HG03457 (cell line): ENCODE measurements around the gene PDIA6.
"Not testable (repeated sequence)": the region's sequence is repeated elsewhere in the genome, so short reads cannot be mapped to it uniquely, and the experiment has no call there.

Source experiments
- ATAC-seq: cut with Tn5 transposase; IDR thresholded peaks from one replicate; pipeline ENCODE4 v1.9.1; 2021; ENCODE audit warnings: moderate number of reproducible peaks; ENCODE audit not compliant: unreplicated experiment

PDIA6 gene

DNA sequence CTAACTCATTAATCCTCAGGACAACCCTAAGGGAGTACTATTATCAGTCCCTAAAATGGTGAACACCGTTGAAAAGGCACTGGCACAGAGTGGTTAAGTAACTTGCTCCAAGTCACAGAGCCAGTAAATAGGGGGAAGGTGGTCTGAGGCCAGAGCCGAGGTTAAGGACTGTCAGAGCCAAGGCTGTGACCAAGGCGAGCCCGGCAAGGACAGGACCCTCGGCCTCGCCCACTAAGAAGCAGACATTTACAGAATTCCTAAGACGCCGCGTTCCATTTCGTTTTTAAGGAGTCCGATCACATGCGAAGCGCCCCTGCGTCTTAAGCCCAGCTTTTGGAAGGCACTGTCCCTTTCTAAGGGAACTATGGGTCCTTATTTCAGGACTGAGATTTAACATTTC, 1.1 kb downstream of the PDIA6 start:
- no peak for ATAC-seq

- ATAC-seq, result peak; percentile 37
Measured at GRCh38 chr2:10810202-10811161, 2.1 kb downstream of the PDIA6 start.

GRCh38 chr2:10806543-10806942, 6.0 kb downstream of the PDIA6 start:
- no peak for ATAC-seq

DNA sequence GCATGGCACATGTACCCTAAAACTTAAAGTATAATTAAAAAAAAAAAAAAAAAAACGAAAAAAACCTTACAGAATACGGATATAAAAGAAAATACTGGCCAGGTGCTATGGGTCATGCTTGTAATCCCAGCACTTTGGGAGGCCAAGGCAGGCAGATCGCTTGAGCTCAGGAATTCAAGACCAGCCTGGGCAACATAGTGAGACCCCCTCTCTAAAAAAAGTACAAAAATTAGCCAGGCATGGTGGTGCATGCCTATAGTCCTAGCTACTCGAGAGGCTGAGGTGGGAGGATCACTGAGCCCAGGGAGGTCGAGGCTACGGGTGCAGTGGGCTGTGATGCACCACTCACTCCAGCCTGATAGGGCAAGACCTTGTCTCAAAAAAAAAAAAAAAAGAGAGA, 6.6 kb downstream of the PDIA6 start:
- ATAC-seq, result not testable (repeated sequence)

DNA sequence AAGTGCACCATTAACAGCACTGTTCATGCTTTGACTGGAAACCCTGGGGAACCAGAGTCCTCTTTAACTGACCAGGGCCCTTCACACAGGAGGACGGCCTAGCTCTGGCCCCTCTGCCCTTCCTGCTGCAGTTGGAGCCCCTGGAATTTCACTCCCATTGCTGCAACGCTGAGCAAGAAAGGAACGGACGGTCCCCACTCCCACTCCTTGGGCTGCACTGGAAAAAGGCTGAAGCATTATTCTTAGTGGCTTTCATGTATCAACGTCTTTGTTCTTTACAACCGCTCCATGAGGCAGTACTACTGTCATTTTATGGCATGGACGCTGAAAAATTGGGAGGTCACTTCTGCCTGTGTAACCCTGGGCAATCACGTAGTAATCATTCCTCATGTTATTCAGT, 9.9 kb downstream of the PDIA6 start:
- no peak for ATAC-seq

DNA sequence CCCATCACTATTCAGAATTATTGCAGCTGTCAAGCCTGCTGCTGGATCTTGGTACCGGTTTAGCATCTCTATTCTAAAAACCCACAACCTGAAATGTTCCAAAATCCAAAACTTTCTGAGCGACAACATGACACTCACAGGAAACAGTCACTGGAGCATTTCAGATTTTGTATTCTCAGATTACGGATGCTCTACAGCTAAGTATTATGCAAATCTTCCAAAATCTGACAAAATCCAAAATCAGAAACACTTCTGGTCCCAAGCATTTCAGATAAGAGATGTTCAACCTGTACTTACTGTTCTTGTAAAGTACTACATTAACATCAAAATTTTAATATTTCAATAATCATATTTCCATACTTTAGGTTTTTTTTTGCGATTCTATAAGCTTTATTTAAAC, 12.4 kb downstream of the PDIA6 start:
- ATAC-seq, result no peak

- no peak for ATAC-seq
Measured at GRCh38 chr2:10798783-10799182, 13.8 kb downstream of the PDIA6 start.

- ATAC-seq, result no peak
Measured at GRCh38 chr2:10796703-10797102, 15.9 kb downstream of the PDIA6 start.

- no peak for ATAC-seq
Measured at GRCh38 chr2:10795508-10796046, 17.0 kb downstream of the PDIA6 start.

DNA sequence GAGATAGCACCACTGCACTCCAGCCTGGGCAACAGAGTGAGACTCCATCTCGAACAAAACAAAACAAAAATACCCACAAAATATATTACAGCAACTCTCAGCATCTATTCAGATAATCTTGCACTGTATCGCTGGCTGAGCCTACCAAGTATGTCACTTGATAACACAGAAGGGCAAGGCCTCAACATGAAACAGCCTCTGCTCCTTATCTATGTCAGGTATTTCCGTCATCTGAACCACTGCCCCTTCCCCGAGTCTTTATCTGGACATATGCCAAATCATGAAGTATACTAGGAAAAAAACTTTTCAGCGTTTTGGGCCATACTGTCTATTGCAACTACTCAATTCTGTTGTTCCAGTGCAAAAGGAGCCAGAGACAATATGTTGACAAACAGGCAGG, 17.7 kb downstream of the PDIA6 start:
- no peak for ATAC-seq

DNA sequence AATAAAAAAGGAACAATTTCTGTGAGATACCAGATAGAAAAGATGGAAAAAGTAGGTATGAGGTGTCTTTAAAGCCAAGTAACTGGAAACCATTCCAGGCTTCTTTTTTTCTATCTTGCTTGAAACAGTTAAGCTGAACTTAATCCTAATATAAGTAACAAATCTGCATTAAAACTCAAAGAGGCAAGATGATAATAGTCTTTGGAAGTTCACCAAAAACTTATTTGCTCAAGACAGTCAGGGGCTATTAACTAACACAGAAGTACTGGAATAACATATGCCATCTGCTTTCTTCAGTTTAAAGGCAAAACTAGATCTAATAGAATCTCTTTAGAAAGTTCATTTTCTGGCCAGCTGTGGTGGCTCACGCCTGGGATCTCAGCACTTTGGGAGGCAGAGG, 18.8 kb downstream of the PDIA6 start:
- ATAC-seq, result no peak

DNA sequence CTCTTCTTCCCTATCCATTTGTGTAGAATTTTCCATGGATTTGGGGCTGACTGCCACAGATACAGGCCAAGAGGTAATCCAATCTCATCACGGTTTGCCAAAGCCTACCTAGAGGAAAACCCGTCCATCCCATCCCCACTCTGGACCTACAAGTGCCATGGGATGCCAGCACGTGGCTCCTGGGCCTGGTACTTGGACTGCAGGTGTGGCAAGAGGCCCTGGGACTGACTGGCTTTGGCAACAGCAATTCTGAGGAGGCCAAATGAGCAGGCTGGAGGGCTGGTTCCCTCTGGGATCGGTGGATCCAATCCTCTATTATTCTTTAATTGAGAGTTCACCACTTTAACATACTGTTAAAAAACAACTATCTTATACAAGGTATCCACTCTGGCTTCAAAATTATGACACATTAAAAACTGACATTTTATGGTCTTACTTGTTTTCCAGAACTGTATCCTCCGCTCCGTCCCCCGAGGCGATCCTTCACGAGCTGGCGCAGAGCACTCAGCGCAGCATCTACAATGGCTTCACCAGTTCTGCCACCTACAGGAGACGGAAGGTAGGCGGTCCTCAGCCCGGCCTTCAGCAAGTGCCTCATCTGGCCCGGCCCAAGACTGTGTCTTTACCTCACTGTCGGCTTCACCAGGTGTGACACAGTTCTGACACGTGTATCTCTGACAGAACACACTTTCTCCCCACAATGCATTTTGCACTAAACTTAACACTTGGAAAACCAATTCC, 19.8 kb downstream of the PDIA6 start:
- no peak for ATAC-seq

DNA sequence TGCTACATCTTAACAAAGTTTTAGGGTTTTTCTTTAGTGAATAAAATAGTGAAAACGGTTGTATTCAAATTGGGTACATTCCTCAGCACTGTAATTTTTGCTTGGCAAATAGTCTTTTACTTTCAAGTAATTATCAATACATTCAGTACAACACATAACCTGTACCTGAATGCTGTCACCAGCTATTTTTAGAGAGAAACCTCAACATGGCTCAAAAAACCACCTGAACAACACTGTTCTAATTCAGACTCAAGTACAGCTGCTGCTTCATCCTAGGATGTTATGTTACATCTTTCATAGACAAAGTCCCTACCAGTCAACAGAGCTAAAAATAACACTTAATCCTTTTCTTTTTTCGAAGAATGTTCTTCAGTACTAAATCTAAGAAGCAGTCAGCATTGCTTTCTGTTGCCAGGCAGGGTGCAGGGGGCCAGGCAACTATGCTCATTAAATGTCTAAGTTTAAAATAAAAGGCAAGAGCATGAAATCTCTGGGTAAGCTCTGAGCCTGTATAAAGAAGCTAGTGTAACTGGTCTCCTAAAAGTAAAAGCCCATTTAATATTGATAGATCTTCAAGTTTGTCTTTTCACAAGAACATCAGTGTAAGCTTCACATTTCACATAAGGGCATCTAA, 20.5 kb downstream of the PDIA6 start:
- peak; percentile 37 for ATAC-seq

GRCh38 chr2:10790228-10790973, 22.2 kb downstream of the PDIA6 start:
- ATAC-seq, result peak; percentile 56

DNA sequence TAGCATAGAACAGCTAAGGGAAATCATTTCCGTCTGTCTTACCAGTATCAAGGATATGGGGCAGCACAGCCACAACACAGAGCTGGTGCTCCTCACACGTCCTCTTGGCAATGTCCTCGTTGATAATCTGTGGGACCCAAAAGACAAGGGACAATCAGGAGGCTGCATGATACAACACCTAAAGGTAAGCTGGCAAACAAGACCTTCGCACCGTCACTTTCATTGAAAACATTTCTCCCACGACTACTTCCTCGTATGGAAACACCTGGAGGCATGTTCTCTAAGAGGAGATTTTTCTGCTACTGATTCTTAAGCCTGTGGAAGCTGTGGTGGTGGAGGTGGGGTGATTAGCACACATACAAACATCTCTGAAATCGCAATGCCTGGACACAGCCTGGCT, 23.7 kb downstream of the PDIA6 start:
- ATAC-seq, result no peak

- no peak for ATAC-seq
Measured at GRCh38 chr2:10787176-10787968, 25.2 kb downstream of the PDIA6 start.

GRCh38 chr2:10786240-10786982, 26.2 kb downstream of the PDIA6 start:
- no peak for ATAC-seq

- ATAC-seq, result no peak
Measured at GRCh38 chr2:10785260-10785659, 27.3 kb downstream of the PDIA6 start.

DNA sequence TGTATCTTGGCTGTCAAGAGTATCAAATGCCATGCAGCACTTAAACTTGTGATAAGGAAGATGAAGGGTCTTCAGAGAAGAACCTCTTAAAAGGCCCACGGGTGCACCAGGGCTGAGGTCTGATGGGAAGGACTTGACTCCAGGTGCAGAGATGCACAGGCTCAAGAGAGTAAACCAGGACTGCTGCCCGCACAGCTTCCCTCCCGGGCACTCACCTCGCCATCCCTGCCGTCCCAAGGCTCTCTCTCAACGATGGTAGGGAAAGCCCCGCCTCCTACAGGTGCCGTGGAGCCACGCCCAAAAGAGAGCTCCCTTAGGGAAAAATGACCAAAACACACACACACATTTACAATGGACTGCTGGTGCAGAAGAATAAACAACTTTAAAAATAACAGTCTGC, 27.9 kb downstream of the PDIA6 start:
- ATAC-seq, result no peak
